BLaER1 (cell line): Measurements from ENCODE around the gene LIN28A.

Source experiments
- H3K27ac ChIP-seq: shearing (Covaris generic); formaldehyde crosslinking; 2 replicates; pipeline ENCODE4 v1.8.1; 2022
- H3K27me3 ChIP-seq: shearing (Covaris generic); formaldehyde crosslinking; 2 replicates; pipeline ENCODE4 v1.8.1; 2022
- H3K36me3 ChIP-seq: shearing (Covaris generic); formaldehyde crosslinking; 2 replicates; pipeline ENCODE4 v1.8.1; 2022
- H3K4me1 ChIP-seq: shearing (Covaris generic); formaldehyde crosslinking; 2 replicates; pipeline ENCODE4 v1.8.1; 2022
- H3K4me2 ChIP-seq: shearing (Covaris generic); formaldehyde crosslinking; 2 replicates; pipeline ENCODE4 v1.8.1; 2022
- H3K4me3 ChIP-seq: shearing (Covaris generic); formaldehyde crosslinking; 2 replicates; pipeline ENCODE4 v1.8.1; 2022
- H3K9ac ChIP-seq: shearing (Covaris generic); formaldehyde crosslinking; 2 replicates; pipeline ENCODE4 v1.8.1; 2022
- H3K9me3 ChIP-seq: shearing (Covaris generic); formaldehyde crosslinking; 2 replicates; pipeline ENCODE4 v1.8.1; 2022
- H4K20me1 ChIP-seq: shearing (Covaris generic); formaldehyde crosslinking; 2 replicates; pipeline ENCODE4 v1.8.1; 2022
- Cebpa-rat ChIP-seq: shearing (Covaris generic); IDR thresholded peaks from 2 replicates; pipeline ENCODE4 v1.8.1; 2022

LIN28A gene

DNA sequence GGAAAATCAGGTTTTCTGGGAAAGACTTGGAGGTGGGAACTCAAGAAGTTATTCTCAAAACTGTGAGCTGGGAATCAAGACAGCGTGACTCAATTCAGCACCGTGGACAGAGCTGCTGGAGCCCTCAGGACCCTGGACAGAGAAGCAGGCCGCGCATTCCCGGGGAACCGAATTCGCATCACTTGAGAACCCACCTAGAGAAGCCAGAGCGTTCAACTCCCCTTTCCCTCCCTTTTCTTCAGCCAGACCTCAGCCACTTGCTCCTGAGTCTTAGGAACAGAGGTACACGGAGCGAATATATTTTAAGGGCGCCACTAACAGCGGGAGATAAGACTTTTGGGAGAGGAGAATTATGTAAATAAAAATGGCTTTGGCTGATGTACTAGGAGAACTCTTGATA, 2.0 kb upstream of the LIN28A start:
- no peaks in the 10 kb centered on the region for H3K4me1 ChIP-seq
- H3K36me3 ChIP-seq = no peaks in the 10 kb centered on the region
- H3K27me3 ChIP-seq = peaks cover 59% of the 10 kb centered on the region
- no peak for TF ChIP-seq Cebpa-rat
- peaks cover 27% of the 10 kb centered on the region; the same call in 1 of the 2 replicates for H4K20me1 ChIP-seq
- no peak overlapping the region for H3K4me3 ChIP-seq
- H3K9me3 ChIP-seq = peaks cover 10% of the 10 kb centered on the region
- H3K4me2 ChIP-seq = no peak overlapping the region
- H3K9ac ChIP-seq = no peak overlapping the region
- H3K27ac ChIP-seq = no peak overlapping the region

DNA sequence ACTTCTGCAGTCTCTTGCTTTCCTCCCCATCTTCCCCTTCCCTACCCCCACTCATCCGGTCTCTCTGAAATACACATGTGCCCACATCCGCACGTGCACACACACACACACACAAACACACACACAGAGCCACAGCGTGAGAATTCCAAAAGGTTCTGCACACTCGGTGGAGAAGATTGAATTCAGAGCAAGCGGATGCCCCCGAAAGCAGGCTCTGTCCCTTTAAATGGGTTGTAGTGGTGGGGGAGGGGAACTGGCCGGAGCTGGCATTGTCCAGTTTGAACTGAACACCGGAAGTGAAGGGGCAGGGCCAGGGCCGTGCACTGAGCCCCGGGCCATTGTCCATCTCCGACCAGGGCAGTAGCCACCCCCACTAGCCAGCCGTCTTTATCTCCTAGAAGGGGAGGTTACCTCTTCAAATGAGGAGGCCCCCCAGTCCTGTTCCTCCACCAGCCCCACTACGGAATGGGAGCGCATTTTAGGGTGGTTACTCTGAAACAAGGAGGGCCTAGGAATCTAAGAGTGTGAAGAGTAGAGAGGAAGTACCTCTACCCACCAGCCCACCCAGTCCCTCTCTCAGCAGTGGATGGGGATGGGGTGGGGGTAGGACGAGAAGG, 1.3 kb upstream of the LIN28A start:
- no peaks in the 10 kb centered on the region for H3K4me1 ChIP-seq
- no peaks in the 10 kb centered on the region for H3K36me3 ChIP-seq
- H3K4me3 ChIP-seq = no peak overlapping the region
- no peak for TF ChIP-seq Cebpa-rat
- H4K20me1 ChIP-seq = peaks cover 23% of the 10 kb centered on the region; the same call in 1 of the 2 replicates
- H3K4me2 ChIP-seq = no peak overlapping the region
- H3K9me3 ChIP-seq = peaks cover 10% of the 10 kb centered on the region
- no peak overlapping the region for H3K9ac ChIP-seq
- no peak overlapping the region for H3K27ac ChIP-seq
- H3K27me3 ChIP-seq = peaks cover 65% of the 10 kb centered on the region

DNA sequence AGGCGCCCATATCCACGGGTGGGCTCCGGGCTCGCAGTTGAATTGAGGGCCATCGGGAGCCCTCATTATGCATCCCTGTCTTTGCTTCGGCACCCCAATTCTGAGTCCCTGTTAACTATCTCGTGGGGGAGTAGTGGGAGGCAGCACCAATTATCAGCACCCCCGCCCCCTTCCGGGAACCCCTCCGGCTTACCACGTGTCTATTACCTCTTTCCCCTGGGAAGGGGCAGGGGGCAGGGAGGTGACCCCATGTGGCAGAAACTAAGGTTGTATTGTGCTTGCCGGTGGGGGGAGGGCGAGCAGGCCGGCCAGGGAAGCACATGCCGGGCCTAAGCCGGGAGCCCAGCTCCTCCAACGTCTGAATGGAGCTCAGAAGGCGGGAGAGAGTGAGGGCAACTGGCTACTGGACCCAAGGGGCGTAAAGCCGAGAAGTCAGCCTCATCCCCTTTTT, 1.0 kb downstream of the LIN28A start:
- no peak overlapping the region for H3K4me3 ChIP-seq
- H3K4me2 ChIP-seq = no peak overlapping the region
- peaks cover 10% of the 10 kb centered on the region for H3K9me3 ChIP-seq
- H3K9ac ChIP-seq = no peak overlapping the region
- no peaks in the 10 kb centered on the region for H3K4me1 ChIP-seq
- no peak for TF ChIP-seq Cebpa-rat
- no peaks in the 10 kb centered on the region for H3K36me3 ChIP-seq
- no peak overlapping the region for H3K27ac ChIP-seq
- peaks cover 23% of the 10 kb centered on the region; the same call in 1 of the 2 replicates for H4K20me1 ChIP-seq
- peaks cover 74% of the 10 kb centered on the region for H3K27me3 ChIP-seq

DNA sequence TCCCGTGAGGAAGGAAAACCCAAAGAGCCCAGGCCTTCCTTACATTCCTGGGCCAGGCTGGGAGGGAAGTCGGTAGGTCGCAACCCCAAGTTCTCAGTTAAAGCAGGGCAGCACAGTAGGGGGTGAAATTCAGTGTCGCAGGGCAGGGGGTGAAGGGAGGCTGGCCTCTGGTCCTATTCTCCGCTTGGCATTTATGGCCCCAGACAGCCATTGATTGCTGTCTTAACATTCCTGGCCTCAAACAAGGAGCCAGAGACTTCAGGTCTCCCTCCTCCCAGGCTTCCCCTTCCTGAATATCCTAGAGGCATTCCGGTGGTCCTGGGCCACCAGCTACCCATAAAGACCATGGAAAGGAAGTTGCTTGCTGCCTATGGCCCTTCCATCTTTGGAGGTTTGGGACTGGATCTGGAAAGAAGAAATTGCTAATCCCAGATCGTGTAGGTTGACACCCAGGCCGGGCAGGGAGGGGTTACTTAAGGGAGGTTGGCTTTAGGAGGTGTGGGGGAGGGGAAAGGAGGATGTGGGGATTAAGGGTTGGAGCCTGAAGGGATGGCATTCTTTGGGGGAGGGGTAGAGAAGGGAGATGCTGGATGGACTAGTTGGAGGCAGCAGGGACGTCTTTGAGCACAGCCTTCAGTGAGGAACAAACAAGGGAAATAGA, 1.7 kb downstream of the LIN28A start:
- Histone ChIP-seq H3K4me2 (no peak overlapping the region), H4K20me1 (peaks cover 23% of the 10 kb centered on the region; the same call in 1 of the 2 replicates), H3K27ac (no peak overlapping the region), H3K9ac (no peak overlapping the region), H3K4me3 (no peak overlapping the region), H3K4me1 (no peaks in the 10 kb centered on the region), H3K9me3 (peaks cover 10% of the 10 kb centered on the region), H3K27me3 (peaks cover 74% of the 10 kb centered on the region), H3K36me3 (no peaks in the 10 kb centered on the region)
- TF ChIP-seq Cebpa-rat = no peak

DNA sequence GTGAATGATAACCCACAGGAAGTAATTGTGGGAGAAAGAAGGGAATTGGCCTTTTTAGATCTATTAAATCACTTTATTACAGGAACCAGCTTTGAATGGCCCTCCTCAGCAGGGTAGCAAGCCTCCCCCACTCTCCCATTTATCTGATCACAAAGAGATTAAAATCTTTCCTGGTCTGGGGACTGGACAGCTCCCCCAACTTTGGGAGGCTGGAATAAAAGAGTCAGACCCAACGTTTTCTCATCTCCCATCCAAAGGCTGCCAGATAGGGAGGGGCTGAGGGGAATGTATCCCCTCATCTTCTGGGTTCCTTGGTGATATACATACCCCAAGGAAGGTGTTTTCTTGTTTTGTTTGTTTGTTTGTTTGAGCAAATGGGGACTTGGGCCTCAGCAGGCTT, 2.4 kb downstream of the LIN28A start:
- H3K36me3 ChIP-seq = no peaks in the 10 kb centered on the region

DNA sequence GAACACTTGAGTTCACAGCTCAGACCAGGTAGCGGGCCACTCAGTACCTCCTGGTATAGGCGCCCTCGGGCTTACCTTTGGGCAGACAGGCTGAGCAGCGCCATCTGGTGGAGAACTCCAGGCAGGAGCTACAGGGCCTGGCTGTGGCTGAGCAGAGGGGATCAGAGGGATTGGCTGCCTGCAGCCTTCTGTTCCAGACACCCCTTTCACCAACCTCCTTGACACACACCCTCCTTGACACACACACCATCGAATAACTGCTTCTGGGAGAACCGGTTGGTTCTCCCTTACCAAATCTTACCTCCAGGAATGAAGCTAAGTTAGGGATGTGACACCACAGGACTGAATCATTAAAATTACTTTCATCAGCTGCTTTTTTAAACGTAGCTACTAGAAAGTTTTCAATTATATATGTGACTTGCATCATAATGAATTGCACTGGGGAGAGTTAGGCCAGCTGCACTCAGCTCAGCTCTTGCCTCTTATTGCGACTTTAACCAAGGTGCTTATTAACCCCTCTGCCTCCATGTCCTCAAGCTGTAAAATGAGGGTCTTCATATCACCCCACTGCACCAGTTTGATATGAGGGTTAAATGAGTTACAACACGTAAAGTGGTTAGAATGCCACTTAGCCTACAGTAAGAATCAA, 6.6 kb downstream of the LIN28A start:
- Histone ChIP-seq H3K4me1 (no peaks in the 10 kb centered on the region), H3K27ac (no peak overlapping the region), H3K9me3 (no peaks in the 10 kb centered on the region), H4K20me1 (peaks cover 4% of the 10 kb centered on the region; the same call in 1 of the 2 replicates), H3K4me2 (no peak overlapping the region), H3K36me3 (no peaks in the 10 kb centered on the region), H3K4me3 (no peak overlapping the region), H3K9ac (no peak overlapping the region), H3K27me3 (peaks cover 34% of the 10 kb centered on the region)
- TF ChIP-seq Cebpa-rat = no peak

More for the DNA sequence above, 2.4 kb downstream of the LIN28A start:
- TF ChIP-seq Cebpa-rat = no peak
- Histone ChIP-seq H3K4me1 (no peaks in the 10 kb centered on the region), H3K9me3 (peaks cover 10% of the 10 kb centered on the region), H4K20me1 (peaks cover 23% of the 10 kb centered on the region; the same call in 1 of the 2 replicates), H3K4me3 (no peak overlapping the region), H3K4me2 (no peak overlapping the region), H3K27me3 (peaks cover 70% of the 10 kb centered on the region), H3K27ac (no peak overlapping the region), H3K9ac (no peak overlapping the region)

DNA sequence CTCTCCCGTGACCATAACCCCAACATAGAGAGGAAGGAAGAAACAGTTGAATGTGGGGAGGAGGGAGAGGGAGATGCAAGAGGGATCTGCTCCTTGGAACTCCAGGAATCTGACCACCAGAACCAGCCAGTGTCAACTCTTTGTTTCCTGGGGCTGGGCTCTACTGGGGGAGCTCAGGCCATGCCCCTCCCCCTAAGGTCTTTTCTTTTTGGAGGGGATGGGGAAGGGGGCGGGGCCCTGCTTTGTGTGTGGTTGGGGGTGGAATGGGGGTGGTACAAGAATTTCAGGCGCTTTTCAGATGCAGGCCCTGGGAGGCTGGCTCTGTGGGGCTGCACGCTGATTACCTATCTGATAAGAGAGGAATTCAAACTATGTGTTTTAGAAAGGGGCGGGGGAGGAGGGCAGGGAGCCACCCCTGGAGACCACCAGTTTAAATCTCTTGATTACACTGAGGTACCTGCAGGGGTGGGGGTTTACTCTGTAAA, 8.3 kb downstream of the LIN28A start:
- Histone ChIP-seq H4K20me1 (no peaks in the 10 kb centered on the region; the same call in 1 of the 2 replicates), H3K4me1 (no peaks in the 10 kb centered on the region), H3K9me3 (no peaks in the 10 kb centered on the region), H3K4me3 (no peak overlapping the region), H3K27ac (no peak overlapping the region), H3K4me2 (no peak overlapping the region), H3K27me3 (peaks cover 18% of the 10 kb centered on the region; the same call in 1 of the 2 replicates), H3K9ac (no peak overlapping the region), H3K36me3 (no peaks in the 10 kb centered on the region)
- no peak for TF ChIP-seq Cebpa-rat

DNA sequence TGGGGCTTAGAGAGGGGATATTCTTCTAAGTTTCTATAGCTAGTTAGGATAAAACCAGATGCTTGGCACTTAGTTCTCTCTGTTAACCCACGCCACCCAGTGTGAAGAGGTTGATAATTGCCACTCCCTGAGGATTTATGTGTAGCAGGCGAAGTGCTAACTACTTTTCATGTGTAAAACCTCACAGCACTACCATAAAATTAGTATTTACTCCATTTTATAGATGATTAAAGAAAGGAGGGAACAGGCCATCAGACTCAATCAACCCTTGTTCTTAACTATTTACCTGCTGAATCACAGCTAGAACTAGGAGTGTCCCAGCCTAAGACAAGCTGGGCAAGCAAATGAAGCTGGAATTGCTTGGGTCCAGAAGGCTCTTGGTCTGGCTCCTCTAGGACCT, 8.9 kb downstream of the LIN28A start:
- no peak for TF ChIP-seq Cebpa-rat
- H3K9ac ChIP-seq = no peak overlapping the region
- no peaks in the 10 kb centered on the region for H3K36me3 ChIP-seq
- H3K4me3 ChIP-seq = no peak overlapping the region
- no peaks in the 10 kb centered on the region for H3K4me1 ChIP-seq
- peaks cover 13% of the 10 kb centered on the region; the same call in 1 of the 2 replicates for H3K27me3 ChIP-seq
- no peak overlapping the region for H3K27ac ChIP-seq
- H4K20me1 ChIP-seq = no peaks in the 10 kb centered on the region
- H3K4me2 ChIP-seq = no peak overlapping the region
- H3K9me3 ChIP-seq = no peaks in the 10 kb centered on the region

DNA sequence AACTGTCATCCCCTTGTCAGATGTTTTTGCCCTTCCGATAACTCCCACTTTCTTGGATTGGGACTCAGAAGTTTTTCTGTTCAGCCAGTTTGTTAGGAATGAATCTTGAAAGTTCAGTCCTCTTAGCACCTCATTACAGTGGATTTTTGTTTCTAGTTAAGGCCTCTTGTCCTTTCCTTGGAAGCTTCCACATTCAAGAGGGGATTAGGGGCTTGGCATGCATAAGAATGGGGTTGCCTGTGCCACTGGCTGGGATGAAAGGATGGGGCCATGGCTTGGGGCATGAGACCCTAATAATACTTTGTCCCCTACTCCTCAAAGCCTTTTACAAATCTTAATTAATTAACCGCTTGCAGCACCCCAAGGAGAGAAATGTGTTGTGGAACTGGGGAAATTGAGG, 19.1 kb downstream of the LIN28A start:
- Histone ChIP-seq H3K4me3 (no peak overlapping the region), H3K27ac (no peak overlapping the region), H3K36me3 (peaks cover 14% of the 10 kb centered on the region)

More for the DNA sequence above, 19.1 kb downstream of the LIN28A start:
- H3K4me2 ChIP-seq = no peak overlapping the region
- no peaks in the 10 kb centered on the region for H3K27me3 ChIP-seq
- no peak for TF ChIP-seq Cebpa-rat
- no peak overlapping the region for H3K9ac ChIP-seq
- no peaks in the 10 kb centered on the region for H4K20me1 ChIP-seq
- H3K9me3 ChIP-seq = no peaks in the 10 kb centered on the region
- H3K4me1 ChIP-seq = peaks cover 34% of the 10 kb centered on the region
